HepG2 (cell line): Measurements from ENCODE around the gene TMEM127. TPM values are rescaled to one million over a fixed set of nuclear protein-coding genes. Genes with fewer than 3 reads are reported as not detected.
A peak's percentile ranks its signal among the peaks of the same experiment; 100 is the strongest.

Source experiments
- AGO2 ChIP-seq: fragments of 200-400 bp; formaldehyde crosslinking; optimal IDR thresholded peaks from 2 replicates; pipeline ENCODE3; 2017; ENCODE audit warnings: mild to moderate bottlenecking, low read depth, low read length, moderate library complexity
- BORCS8-MEF2B ChIP-seq: sonication (generic); formaldehyde crosslinking; IDR thresholded peaks from 2 replicates; pipeline ENCODE4 v1.8.0; 2022; ENCODE audit warnings: mild to moderate bottlenecking, missing genetic modification reagents
- FOSL1 ChIP-seq: sonication (generic); formaldehyde crosslinking; IDR thresholded peaks from 2 replicates; pipeline ENCODE4 v1.9.0; 2021; ENCODE audit warnings: missing genetic modification reagents, borderline replicate concordance
- HNRNPK ChIP-seq: fragments of 200-400 bp; formaldehyde crosslinking; IDR thresholded peaks from 2 replicates; pipeline ENCODE4 v1.6.1; 2018; ENCODE audit warnings: low read length, low read depth, moderate library complexity, mild to moderate bottlenecking; ENCODE audit not compliant: poor library complexity, severe bottlenecking
- HOXD1 ChIP-seq: sonication (generic); formaldehyde crosslinking; IDR thresholded peaks from 2 replicates; pipeline ENCODE4 v1.5.0; 2020; ENCODE audit warnings: missing genetic modification reagents
- KAT7 ChIP-seq: IDR thresholded peaks from 2 replicates; pipeline ENCODE4 v1.6.1; 2018; ENCODE audit warnings: borderline replicate concordance, missing compliant biosample characterization
- MYNN ChIP-seq: sonication (generic); formaldehyde crosslinking; IDR thresholded peaks from 2 replicates; pipeline ENCODE4 v1.4.0; 2020; ENCODE audit warnings: mild to moderate bottlenecking, low read depth, missing genetic modification reagents
- NFE2L1 ChIP-seq: sonication (generic); formaldehyde crosslinking; IDR thresholded peaks from 2 replicates; pipeline ENCODE4 v1.4.0; 2020; ENCODE audit warnings: missing genetic modification reagents, mild to moderate bottlenecking, borderline replicate concordance
- ZBTB1 ChIP-seq: sonication (generic); formaldehyde crosslinking; IDR thresholded peaks from 2 replicates; pipeline ENCODE4 v1.4.0; 2020; ENCODE audit warnings: missing genetic modification reagents, borderline replicate concordance
- ZBTB3 ChIP-seq: sonication (generic); formaldehyde crosslinking; IDR thresholded peaks from 2 replicates; pipeline ENCODE4 v1.4.0; 2020; ENCODE audit warnings: low read depth, mild to moderate bottlenecking, moderate library complexity, missing genetic modification reagents, borderline replicate concordance
- ZNF180 ChIP-seq: sonication (generic); formaldehyde crosslinking; IDR thresholded peaks from 2 replicates; pipeline ENCODE4 v1.4.0; 2020; ENCODE audit warnings: low read depth, missing genetic modification reagents, borderline replicate concordance
- ZNF30 ChIP-seq: sonication (generic); formaldehyde crosslinking; IDR thresholded peaks from 2 replicates; pipeline ENCODE4 v1.5.0; 2020; ENCODE audit warnings: mild to moderate bottlenecking, missing genetic modification reagents
- ZNF367 ChIP-seq: sonication (generic); formaldehyde crosslinking; IDR thresholded peaks from 2 replicates; pipeline ENCODE4 v1.4.0; 2020; ENCODE audit warnings: missing genetic modification reagents, borderline replicate concordance
- ZNF614 ChIP-seq: IDR thresholded peaks from 2 replicates; pipeline ENCODE4 v1.6.1; 2018; ENCODE audit warnings: missing biosample characterization, missing genetic modification reagents, inconsistent platforms, borderline replicate concordance
- ZNF780A ChIP-seq: sonication (generic); formaldehyde crosslinking; IDR thresholded peaks from 2 replicates; pipeline ENCODE4 v1.8.0; 2022; ENCODE audit warnings: mild to moderate bottlenecking, missing genetic modification reagents, moderate library complexity
- polyA plus RNA-seq, 8 experiments: library from polyadenylated mRNA; depleted of rRNA in 3 of 8; stranded (reverse) in 7 of 8; unstranded in 1 of 8; fragments of >200 nt; fragmentation: Illumina TruSeq in 4 of 8; extraction: Trizol in 4 of 8; gene quantifications; 2 replicates each; pipeline versions ENCODE4 v1.2.1 to v1.2.3, GENCODE V29; 2011 to 2016; ENCODE audit warnings: low read depth in 4 of 8, missing spikeins in 1 of 8, mixed read lengths in 1 of 8; ENCODE audit not compliant: insufficient read depth in 1 of 8
- total RNA-seq, 5 experiments: library from RNA; depleted of rRNA; stranded (reverse); fragments of >200 nt; fragmentation: Illumina TruSeq; extraction: Trizol; gene quantifications; 2 replicates each; pipeline ENCODE4 v1.2.3, GENCODE V29; 2016; ENCODE audit warnings: low read depth in 1 of 5
- TF ChIP-seq, protein P1 (sequence below): sonication (generic); formaldehyde crosslinking; IDR thresholded peaks from 2 replicates; pipeline ENCODE4 v1.4.0; 2020; ENCODE audit warnings: mild to moderate bottlenecking, missing genetic modification reagents
- TF ChIP-seq, protein P2 (sequence below): sonication (generic); formaldehyde crosslinking; conservative IDR thresholded peaks from 2 replicates; pipeline ENCODE4 v1.4.0; 2020; ENCODE audit warnings: mild to moderate bottlenecking, missing genetic modification reagents, moderate library complexity

The TMEM127 gene
- total and polyA plus RNA-seq, 2 of the 13 experiments (the other 11 are each of a cell fraction or from before 2014, with no cell fraction given): 21.5 to 33.9 TPM

- TF ChIP-seq, protein P1, sequence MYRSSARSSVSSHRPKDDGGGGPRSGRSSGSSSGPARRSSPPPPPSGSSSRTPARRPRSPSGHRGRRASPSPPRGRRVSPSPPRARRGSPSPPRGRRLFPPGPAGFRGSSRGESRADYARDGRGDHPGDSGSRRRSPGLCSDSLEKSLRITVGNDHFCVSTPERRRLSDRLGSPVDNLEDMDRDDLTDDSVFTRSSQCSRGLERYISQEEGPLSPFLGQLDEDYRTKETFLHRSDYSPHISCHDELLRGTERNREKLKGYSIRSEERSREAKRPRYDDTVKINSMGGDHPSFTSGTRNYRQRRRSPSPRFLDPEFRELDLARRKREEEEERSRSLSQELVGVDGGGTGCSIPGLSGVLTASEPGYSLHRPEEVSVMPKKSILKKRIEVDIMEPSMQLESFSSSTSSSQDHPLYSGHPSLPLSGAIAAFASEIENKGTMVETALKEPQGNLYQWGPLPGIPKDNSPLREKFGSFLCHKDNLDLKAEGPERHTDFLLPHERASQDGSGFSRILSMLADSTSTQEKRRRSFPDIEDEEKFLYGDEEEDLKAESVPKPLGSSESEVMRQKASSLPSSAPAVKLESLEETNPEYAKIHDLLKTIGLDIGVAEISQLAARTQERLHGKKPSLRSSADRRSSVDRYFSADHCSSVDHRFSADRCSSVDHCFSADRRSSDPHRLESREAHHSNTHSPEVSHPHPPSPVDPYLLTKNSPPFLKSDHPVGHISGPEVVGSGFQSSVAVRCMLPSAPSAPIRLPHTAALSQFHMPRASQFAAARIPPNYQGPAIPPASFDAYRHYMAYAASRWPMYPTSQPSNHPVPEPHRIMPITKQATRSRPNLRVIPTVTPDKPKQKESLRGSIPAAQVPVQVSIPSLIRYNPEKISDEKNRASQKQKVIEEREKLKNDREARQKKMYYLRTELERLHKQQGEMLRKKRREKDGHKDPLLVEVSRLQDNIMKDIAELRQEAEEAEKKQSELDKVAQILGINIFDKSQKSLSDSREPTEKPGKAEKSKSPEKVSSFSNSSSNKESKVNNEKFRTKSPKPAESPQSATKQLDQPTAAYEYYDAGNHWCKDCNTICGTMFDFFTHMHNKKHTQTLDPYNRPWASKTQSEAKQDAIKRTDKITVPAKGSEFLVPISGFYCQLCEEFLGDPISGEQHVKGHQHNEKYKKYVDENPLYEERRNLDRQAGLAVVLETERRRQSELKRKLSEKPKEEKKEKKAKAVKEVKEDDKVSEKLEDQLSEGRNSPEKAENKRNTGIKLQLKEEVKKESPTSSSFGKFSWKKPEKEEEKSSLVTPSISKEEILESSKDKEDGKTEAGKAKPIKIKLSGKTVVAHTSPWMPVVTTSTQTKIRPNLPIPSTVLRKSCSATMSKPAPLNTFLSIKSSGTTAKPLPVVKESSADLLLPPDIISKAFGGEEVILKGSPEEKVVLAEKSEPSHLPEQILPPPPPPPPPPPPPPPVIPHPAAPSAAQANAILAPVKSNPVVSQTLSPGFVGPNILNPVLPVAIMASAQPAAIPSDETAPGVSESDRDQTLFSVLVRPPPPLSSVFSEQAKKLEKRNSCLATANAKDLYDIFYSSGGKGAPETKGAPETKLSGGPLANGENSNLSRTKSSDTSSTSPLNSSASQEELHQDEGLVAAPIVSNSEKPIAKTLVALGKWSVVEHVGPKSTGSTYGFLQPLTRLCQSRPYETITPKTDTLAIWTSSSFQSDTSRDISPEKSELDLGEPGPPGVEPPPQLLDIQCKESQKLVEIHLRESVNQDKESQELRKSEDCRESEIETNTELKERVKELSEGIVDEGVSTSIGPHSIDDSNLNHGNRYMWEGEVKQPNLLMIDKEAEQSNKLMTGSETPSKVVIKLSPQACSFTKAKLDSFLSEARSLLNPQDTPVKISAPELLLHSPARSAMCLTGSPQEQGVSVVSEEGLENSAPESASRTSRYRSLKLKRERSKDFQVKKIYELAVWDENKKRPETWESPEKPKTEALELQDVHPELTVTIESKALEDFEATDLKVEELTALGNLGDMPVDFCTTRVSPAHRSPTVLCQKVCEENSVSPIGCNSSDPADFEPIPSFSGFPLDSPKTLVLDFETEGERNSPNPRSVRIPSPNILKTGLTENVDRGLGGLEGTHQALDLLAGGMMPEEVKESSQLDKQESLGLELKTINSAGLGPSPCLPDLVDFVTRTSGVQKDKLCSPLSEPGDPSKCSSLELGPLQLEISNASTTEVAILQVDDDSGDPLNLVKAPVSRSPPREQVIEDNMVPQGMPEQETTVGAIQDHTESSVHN (CRISPR knock-in tag): peak; percentile 82; the same call in 1 of the 2 replicates
- TF ChIP-seq HOXD1 (CRISPR knock-in tag) (no peak), ZNF30 (no peak), HNRNPK (no peak), ZNF367 (CRISPR knock-in tag) (no peak), NFE2L1 (CRISPR knock-in tag) (no peak), ZBTB3 (CRISPR knock-in tag) (peak; percentile 83; the same call in 1 of the 2 replicates), BORCS8-MEF2B (CRISPR knock-in tag) (peak; percentile 47), ZBTB1 (CRISPR knock-in tag) (no peak), FOSL1 (CRISPR knock-in tag) (peak; percentile 98), AGO2 (peak; percentile 35), ZNF614 (CRISPR knock-in tag) (peak; percentile 85; the same call in 1 of the 2 replicates), ZNF180 (no peak), ZNF780A (CRISPR knock-in tag) (no peak), KAT7 (CRISPR knock-in tag) (peak; percentile 72; the same call in 1 of the 2 replicates), MYNN (CRISPR knock-in tag) (0 out of 2 replicates have a peak, but pooled peaks have one; percentile 11)
- TF ChIP-seq, protein P2, sequence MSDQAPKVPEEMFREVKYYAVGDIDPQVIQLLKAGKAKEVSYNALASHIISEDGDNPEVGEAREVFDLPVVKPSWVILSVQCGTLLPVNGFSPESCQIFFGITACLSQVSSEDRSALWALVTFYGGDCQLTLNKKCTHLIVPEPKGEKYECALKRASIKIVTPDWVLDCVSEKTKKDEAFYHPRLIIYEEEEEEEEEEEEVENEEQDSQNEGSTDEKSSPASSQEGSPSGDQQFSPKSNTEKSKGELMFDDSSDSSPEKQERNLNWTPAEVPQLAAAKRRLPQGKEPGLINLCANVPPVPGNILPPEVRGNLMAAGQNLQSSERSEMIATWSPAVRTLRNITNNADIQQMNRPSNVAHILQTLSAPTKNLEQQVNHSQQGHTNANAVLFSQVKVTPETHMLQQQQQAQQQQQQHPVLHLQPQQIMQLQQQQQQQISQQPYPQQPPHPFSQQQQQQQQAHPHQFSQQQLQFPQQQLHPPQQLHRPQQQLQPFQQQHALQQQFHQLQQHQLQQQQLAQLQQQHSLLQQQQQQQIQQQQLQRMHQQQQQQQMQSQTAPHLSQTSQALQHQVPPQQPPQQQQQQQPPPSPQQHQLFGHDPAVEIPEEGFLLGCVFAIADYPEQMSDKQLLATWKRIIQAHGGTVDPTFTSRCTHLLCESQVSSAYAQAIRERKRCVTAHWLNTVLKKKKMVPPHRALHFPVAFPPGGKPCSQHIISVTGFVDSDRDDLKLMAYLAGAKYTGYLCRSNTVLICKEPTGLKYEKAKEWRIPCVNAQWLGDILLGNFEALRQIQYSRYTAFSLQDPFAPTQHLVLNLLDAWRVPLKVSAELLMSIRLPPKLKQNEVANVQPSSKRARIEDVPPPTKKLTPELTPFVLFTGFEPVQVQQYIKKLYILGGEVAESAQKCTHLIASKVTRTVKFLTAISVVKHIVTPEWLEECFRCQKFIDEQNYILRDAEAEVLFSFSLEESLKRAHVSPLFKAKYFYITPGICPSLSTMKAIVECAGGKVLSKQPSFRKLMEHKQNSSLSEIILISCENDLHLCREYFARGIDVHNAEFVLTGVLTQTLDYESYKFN (CRISPR knock-in tag): peak; percentile 99
Observed at GRCh38 chr2:96260387-96261260, 5.2 kb downstream of the TMEM127 start (continued).
